Gastrocnemius medialis (tissue), 4 donors: Measurements from ENCODE around the gene WDR43. TPM values are rescaled to one million over a fixed set of nuclear protein-coding genes. Genes with fewer than 3 reads are reported as not detected.

Experiments used
- ATAC-seq, 2 donors: fragments of 150-250 bp; one replicate each; pipeline ENCODE4 v1.9.1; 2016
- DNase-seq, 2 donors: peaks; one replicate each; pipeline ENCODE4 v3.0.0-alpha.2; 2019
- H3K27ac ChIP-seq, 4 donors: fragments of 200-600 bp; sonication (generic); 1 replicate in 1 of 4; 2 replicates in 3 of 4; pipeline ENCODE4 v1.5.1; 2016 to 2018; ENCODE audit warnings: mild to moderate bottlenecking in 2 of 4, moderate library complexity in 1 of 4
- H3K27me3 ChIP-seq, 3 donors: fragments of 200-600 bp; sonication (generic) in 2 of 3; 1 replicate in 1 of 3; 2 replicates in 2 of 3; pipeline versions ENCODE4 v1.5.1 to v1.6.0; 2016 to 2019; ENCODE audit warnings: mild to moderate bottlenecking in 1 of 3, moderate library complexity in 1 of 3
- H3K36me3 ChIP-seq, 2 donors: fragments of 200-600 bp; sonication (generic) in 1 of 2; one replicate each; pipeline ENCODE4 v1.5.1; 2017 to 2018
- H3K4me1 ChIP-seq, 2 donors: fragments of 200-600 bp; sonication (generic) in 1 of 2; one replicate each; pipeline ENCODE4 v1.5.1; 2016 to 2017; ENCODE audit warnings: mild to moderate bottlenecking in 2 of 2
- H3K4me3 ChIP-seq, 4 donors: fragments of 200-600 bp; sonication (generic) in 3 of 4; 1 replicate in 1 of 4; 2 replicates in 3 of 4; pipeline ENCODE4 v1.5.1; 2016 to 2019; ENCODE audit warnings: mild to moderate bottlenecking in 2 of 4
- H3K9me3 ChIP-seq, 3 donors: fragments of 200-600 bp; sonication (generic) in 2 of 3; 1 replicate in 1 of 3; 2 replicates in 2 of 3; pipeline ENCODE4 v1.5.1; 2016 to 2019
- CTCF ChIP-seq, 5 experiments: fragments of 450-650 bp in 3 of 5; fragments of 200-600 bp in 2 of 5; sonication (generic) in 2 of 5; IDR thresholded peaks in 4 of 5; conservative IDR thresholded peaks in 1 of 5; 1 replicate in 4 of 5; 2 replicates in 1 of 5; pipeline ENCODE4 v1.5.1; 2016 to 2019; ENCODE audit warnings: antibody characterized with exemption in 5 of 5, mild to moderate bottlenecking in 3 of 5, moderate library complexity in 3 of 5
- POLR2A ChIP-seq, 2 donors: fragments of 450-650 bp; IDR thresholded peaks; one replicate each; pipeline ENCODE4 v1.6.1; 2017; ENCODE audit warnings: antibody characterized with exemption in 2 of 2, mild to moderate bottlenecking in 2 of 2, moderate library complexity in 2 of 2
- in situ Hi-C, 4 donors: fragments of 200-750 bp; cut with MboI; loops; one replicate each; pipeline versions ENCODE4 v1.15.0 to v1.8.0; 2017; ENCODE audit warnings: low sequenced_read_pairs in 4 of 4
- intact Hi-C: fragments of 100-400 bp; cut with DNase I; formaldehyde crosslinking; loops from one replicate; pipeline ENCODE4 v1.15.1; 2023; ENCODE audit warnings: low total_unique reads
- total RNA-seq, 4 donors: library from RNA; depleted of rRNA; stranded (reverse); fragments of >200 nt; gene quantifications; one replicate each; pipeline versions ENCODE4 v1.1.0 to v1.2.3, GENCODE V29; 2016

Gene WDR43
- total RNA-seq, 4 donors from 2014 or later: 73.5 to 105 (median 81.1) TPM

GRCh38 chr2:28901202-28901601 is 6.7 kb downstream of the WDR43 start:
- no peak for ATAC-seq
- in situ Hi-C loops: no loop called here
- no peak for DNase-seq
- Histone ChIP-seq H3K4me1 (peaks cover 39 to 59% of the 10 kb centered on the region in 2 donors), H3K4me3 (no peak overlapping the region), H3K36me3 (peaks cover 0 to 11% of the 10 kb centered on the region in 2 donors), H3K27me3 (no peaks in the 10 kb centered on the region), H3K9me3 (no peaks in the 10 kb centered on the region), H3K27ac (peak overlapping the region in 1 of 4 donors; percentile 27)
- TF ChIP-seq POLR2A (IDR thresholded peaks at IDR 0.05) (no peak), CTCF (IDR thresholded peaks at IDR 0.05 in 4 of 5, conservative IDR thresholded peaks at IDR 0.05 in 1 of 5) (no peak)
- intact Hi-C loops: no loop called here

- in situ Hi-C loops (no loop called here), intact Hi-C loops (no loop called here)
- ATAC-seq (no peak), DNase-seq (no peak)
- TF ChIP-seq CTCF (IDR thresholded peaks at IDR 0.05 in 4 of 5, conservative IDR thresholded peaks at IDR 0.05 in 1 of 5) (no peak), POLR2A (IDR thresholded peaks at IDR 0.05) (no peak)
- Histone ChIP-seq H3K36me3 (peaks cover 0 to 17% of the 10 kb centered on the region in 2 donors), H3K27ac (peak overlapping the region in 2 of 4 donors; percentile 18 to 27), H3K9me3 (no peaks in the 10 kb centered on the region), H3K4me3 (no peak overlapping the region), H3K4me1 (peaks cover 33 to 52% of the 10 kb centered on the region in 2 donors), H3K27me3 (no peaks in the 10 kb centered on the region)
Observed at GRCh38 chr2:28901841-28902240, 7.4 kb downstream of the WDR43 start.

GRCh38 chr2:28902584-28902983 is 8.1 kb downstream of the WDR43 start:
- H3K4me3 ChIP-seq: no peak overlapping the region
- intact Hi-C loops: no loop called here
- TF ChIP-seq CTCF (IDR thresholded peaks at IDR 0.05 in 4 of 5, conservative IDR thresholded peaks at IDR 0.05 in 1 of 5): no peak
- no peak for TF ChIP-seq POLR2A (IDR thresholded peaks at IDR 0.05)
- no peak for ATAC-seq
- H3K4me1 ChIP-seq: peaks cover 25 to 45% of the 10 kb centered on the region in 2 donors
- no peaks in the 10 kb centered on the region for H3K9me3 ChIP-seq
- in situ Hi-C loops: no loop called here
- peaks cover 0 to 25% of the 10 kb centered on the region in 2 donors for H3K36me3 ChIP-seq
- no peaks in the 10 kb centered on the region for H3K27me3 ChIP-seq
- DNase-seq: no peak
- H3K27ac ChIP-seq: no peak overlapping the region

GRCh38 chr2:28904295-28904694 is 9.8 kb downstream of the WDR43 start:
- Histone ChIP-seq H3K9me3 (no peaks in the 10 kb centered on the region), H3K27me3 (no peaks in the 10 kb centered on the region), H3K36me3 (peaks cover 0 to 41% of the 10 kb centered on the region in 2 donors), H3K27ac (peak overlapping the region; percentile 48 to 71 (median 60)), H3K4me1 (peaks cover 11 to 29% of the 10 kb centered on the region in 2 donors), H3K4me3 (no peak overlapping the region)
- intact Hi-C loops: no loop called here
- in situ Hi-C loops: no loop called here
- TF ChIP-seq CTCF (IDR thresholded peaks at IDR 0.05 in 4 of 5, conservative IDR thresholded peaks at IDR 0.05 in 1 of 5): no peak
- TF ChIP-seq POLR2A (IDR thresholded peaks at IDR 0.05): no peak
- DNase-seq: no peak
- no peak for ATAC-seq
